ENCODE data around the gene DAB1.

Gene DAB1

GRCh38 chr1:57003398-57004139 lies 420.3 kb downstream of the DAB1 start:
- Histone ChIP-seq H3K36me3 (ENCODE audit: control insufficient read depth, insufficient read depth, low read length) (no peaks in the 10 kb centered on the region), H3K4me3 (replicated peaks; ENCODE audit: low read depth, low read length) (no peak overlapping the region), H3K27me3 (replicated peaks; ENCODE audit: control insufficient read depth, insufficient read depth, low read length) (no peaks in the 10 kb centered on the region; the same call in 1 of the 2 replicates)
- no peak for DNase-seq (ENCODE audit: extremely low read depth, insufficient read length)
- TF ChIP-seq CTCF (IDR thresholded peaks at IDR 0.05; ENCODE audit: insufficient read depth, low read length, poor library complexity, severe bottlenecking), result no peak

GRCh38 chr1:56995414-56996100 lies 428.3 kb downstream of the DAB1 start:
- no peak for DNase-seq (ENCODE audit: extremely low read depth, insufficient read length)
- no peak for TF ChIP-seq CTCF (IDR thresholded peaks at IDR 0.05; ENCODE audit: insufficient read depth, low read length, poor library complexity, severe bottlenecking)
- Histone ChIP-seq H3K4me3 (replicated peaks; ENCODE audit: low read depth, low read length) (no peak overlapping the region), H3K36me3 (ENCODE audit: control insufficient read depth, insufficient read depth, low read length) (no peaks in the 10 kb centered on the region), H3K27me3 (replicated peaks; ENCODE audit: control insufficient read depth, insufficient read depth, low read length) (no peaks in the 10 kb centered on the region; the same call in 1 of the 2 replicates)

GRCh38 chr1:56993475-56993874 lies 430.4 kb downstream of the DAB1 start:
- DNase-seq (ENCODE audit: extremely low read depth, insufficient read length), result no peak
- Histone ChIP-seq H3K27me3 (replicated peaks; ENCODE audit: control insufficient read depth, insufficient read depth, low read length) (no peaks in the 10 kb centered on the region; the same call in 1 of the 2 replicates), H3K36me3 (ENCODE audit: control insufficient read depth, insufficient read depth, low read length) (no peaks in the 10 kb centered on the region), H3K4me3 (replicated peaks; ENCODE audit: low read depth, low read length) (no peak overlapping the region)
- TF ChIP-seq CTCF (IDR thresholded peaks at IDR 0.05; ENCODE audit: insufficient read depth, low read length, poor library complexity, severe bottlenecking), result no peak

- no peaks in the 10 kb centered on the region for H3K36me3 ChIP-seq (ENCODE audit: control insufficient read depth, insufficient read depth, low read length)
- no peaks in the 10 kb centered on the region for H3K27me3 ChIP-seq (replicated peaks; ENCODE audit: control insufficient read depth, insufficient read depth, low read length)
- no peak for DNase-seq (ENCODE audit: extremely low read depth, insufficient read length)
- no peak overlapping the region for H3K4me3 ChIP-seq (replicated peaks; ENCODE audit: low read depth, low read length)
- TF ChIP-seq CTCF (IDR thresholded peaks at IDR 0.05; ENCODE audit: insufficient read depth, low read length, poor library complexity, severe bottlenecking), result no peak
These were observed 431.3 kb downstream of the DAB1 start for GRCh38 chr1:56992318-56993125.

GRCh38 chr1:56991576-56991975 lies 432.3 kb downstream of the DAB1 start:
- DNase-seq (ENCODE audit: extremely low read depth, insufficient read length), result no peak
- no peaks in the 10 kb centered on the region for H3K36me3 ChIP-seq (ENCODE audit: control insufficient read depth, insufficient read depth, low read length)
- H3K4me3 ChIP-seq (replicated peaks; ENCODE audit: low read depth, low read length), result no peak overlapping the region
- TF ChIP-seq CTCF (IDR thresholded peaks at IDR 0.05; ENCODE audit: insufficient read depth, low read length, poor library complexity, severe bottlenecking), result no peak
- no peaks in the 10 kb centered on the region for H3K27me3 ChIP-seq (replicated peaks; ENCODE audit: control insufficient read depth, insufficient read depth, low read length)

Measured in GM06990 (cell line).